PFSK-1 (cell line): ENCODE measurements around the gene CBR3.

Experiments
- FOXP2 ChIP-seq: optimal IDR thresholded peaks from 2 replicates; pipeline ENCODE3; 2011; ENCODE audit warnings: borderline replicate concordance, control low read depth, inconsistent platforms; ENCODE audit not compliant: insufficient read depth; ENCODE audit errors: extremely low read length, extremely low read depth
- POLR2AphosphoS5 ChIP-seq: IDR thresholded peaks from 2 replicates; pipeline ENCODE4 v1.6.1; 2012; ENCODE audit warnings: low read depth, mild to moderate bottlenecking, control low read depth, low read length, moderate library complexity
- SIN3A ChIP-seq: IDR thresholded peaks from 2 replicates; pipeline ENCODE4 v1.6.1; 2012; ENCODE audit warnings: mild to moderate bottlenecking, low read length, moderate library complexity, borderline replicate concordance; ENCODE audit not compliant: insufficient read depth
- TAF1 ChIP-seq: IDR thresholded peaks from 2 replicates; pipeline ENCODE4 v1.6.1; 2012; ENCODE audit warnings: low read length, control low read depth, borderline replicate concordance; ENCODE audit not compliant: insufficient read depth
- TF ChIP-seq, protein P1 (sequence below), 2 experiments: IDR thresholded peaks; 2 replicates each; pipeline versions ENCODE4 v1.6.1 to v1.8.0; 2011 to 2012; ENCODE audit warnings: low read depth in 2 of 2, low read length in 2 of 2, control low read depth in 1 of 2, inconsistent platforms in 1 of 2, mild to moderate bottlenecking in 1 of 2, moderate library complexity in 1 of 2; ENCODE audit not compliant: insufficient read depth in 1 of 2

The CBR3 gene

DNA sequence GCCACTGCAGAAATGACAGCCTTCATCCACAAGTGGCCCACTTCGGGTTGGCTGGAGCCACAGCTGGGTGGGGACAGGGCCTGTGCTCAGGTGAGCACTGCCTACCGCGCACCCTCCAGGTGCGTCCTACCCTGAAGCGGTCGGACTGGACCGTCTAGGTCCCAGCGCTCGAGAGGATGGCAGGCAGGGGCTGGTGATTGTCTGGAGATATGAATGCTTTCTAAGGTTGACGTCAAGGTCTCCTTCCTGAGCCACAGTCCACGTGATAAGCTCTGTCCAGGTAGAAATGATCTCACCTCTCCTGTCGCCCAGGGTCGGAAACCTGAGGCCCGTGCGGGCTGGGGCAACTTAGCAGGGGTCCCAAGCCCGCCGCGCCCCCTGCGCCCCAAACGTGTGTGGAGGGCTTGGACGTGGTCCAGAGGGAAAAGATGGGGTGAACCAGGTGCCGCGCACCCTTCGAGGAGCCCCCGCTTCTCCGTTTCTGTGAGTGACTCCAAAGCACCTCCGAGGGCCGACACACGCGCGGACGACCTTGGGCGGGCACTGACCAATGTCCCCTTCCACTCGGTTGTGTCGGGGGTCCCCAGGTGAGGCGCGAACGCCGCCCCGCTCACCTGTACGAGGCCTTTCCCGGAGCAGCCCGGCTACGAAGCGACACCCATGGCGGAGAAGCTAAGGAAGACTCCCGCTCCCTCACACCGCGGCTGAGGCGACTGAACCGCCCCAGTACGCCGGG lies 20.9 kb downstream of the CBR3 start:
- TF ChIP-seq POLR2AphosphoS5 (peak; percentile 17; the same call in 1 of the 2 replicates), SIN3A (no peak), TAF1 (no peak), FOXP2 (no peak)
- TF ChIP-seq, protein P1, sequence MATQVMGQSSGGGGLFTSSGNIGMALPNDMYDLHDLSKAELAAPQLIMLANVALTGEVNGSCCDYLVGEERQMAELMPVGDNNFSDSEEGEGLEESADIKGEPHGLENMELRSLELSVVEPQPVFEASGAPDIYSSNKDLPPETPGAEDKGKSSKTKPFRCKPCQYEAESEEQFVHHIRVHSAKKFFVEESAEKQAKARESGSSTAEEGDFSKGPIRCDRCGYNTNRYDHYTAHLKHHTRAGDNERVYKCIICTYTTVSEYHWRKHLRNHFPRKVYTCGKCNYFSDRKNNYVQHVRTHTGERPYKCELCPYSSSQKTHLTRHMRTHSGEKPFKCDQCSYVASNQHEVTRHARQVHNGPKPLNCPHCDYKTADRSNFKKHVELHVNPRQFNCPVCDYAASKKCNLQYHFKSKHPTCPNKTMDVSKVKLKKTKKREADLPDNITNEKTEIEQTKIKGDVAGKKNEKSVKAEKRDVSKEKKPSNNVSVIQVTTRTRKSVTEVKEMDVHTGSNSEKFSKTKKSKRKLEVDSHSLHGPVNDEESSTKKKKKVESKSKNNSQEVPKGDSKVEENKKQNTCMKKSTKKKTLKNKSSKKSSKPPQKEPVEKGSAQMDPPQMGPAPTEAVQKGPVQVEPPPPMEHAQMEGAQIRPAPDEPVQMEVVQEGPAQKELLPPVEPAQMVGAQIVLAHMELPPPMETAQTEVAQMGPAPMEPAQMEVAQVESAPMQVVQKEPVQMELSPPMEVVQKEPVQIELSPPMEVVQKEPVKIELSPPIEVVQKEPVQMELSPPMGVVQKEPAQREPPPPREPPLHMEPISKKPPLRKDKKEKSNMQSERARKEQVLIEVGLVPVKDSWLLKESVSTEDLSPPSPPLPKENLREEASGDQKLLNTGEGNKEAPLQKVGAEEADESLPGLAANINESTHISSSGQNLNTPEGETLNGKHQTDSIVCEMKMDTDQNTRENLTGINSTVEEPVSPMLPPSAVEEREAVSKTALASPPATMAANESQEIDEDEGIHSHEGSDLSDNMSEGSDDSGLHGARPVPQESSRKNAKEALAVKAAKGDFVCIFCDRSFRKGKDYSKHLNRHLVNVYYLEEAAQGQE (IDR thresholded peaks at IDR 0.05; ENCODE audit: insufficient read depth in 1 of 2, low read depth in 2 of 2, low read length in 2 of 2): no peak

DNA sequence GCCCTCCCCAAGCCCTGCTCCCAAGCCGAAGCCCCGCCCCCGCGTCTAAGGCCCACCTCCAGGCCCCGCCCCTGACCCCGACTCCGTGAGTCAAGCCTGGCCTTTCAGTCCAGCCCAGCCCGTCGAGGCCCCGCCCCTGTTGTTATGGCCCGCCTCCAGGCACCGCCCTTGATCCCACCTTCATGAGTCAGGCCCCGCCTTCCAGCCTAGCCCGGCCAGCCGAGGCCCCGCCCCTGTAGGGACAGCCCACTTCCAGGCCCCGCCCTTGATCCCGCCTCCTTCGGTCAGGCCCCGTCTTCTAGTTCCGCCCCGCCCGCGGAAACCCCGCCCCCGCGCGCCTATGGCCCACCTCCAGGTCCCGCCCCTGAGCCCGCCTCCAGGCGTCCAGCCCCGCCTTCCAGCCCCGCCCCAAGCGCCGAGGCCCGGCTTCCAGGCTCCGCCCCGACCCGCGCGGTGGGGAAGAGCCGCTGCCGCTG lies 21.5 kb downstream of the CBR3 start:
- TF ChIP-seq SIN3A (no peak), FOXP2 (peak; percentile 43)

DNA sequence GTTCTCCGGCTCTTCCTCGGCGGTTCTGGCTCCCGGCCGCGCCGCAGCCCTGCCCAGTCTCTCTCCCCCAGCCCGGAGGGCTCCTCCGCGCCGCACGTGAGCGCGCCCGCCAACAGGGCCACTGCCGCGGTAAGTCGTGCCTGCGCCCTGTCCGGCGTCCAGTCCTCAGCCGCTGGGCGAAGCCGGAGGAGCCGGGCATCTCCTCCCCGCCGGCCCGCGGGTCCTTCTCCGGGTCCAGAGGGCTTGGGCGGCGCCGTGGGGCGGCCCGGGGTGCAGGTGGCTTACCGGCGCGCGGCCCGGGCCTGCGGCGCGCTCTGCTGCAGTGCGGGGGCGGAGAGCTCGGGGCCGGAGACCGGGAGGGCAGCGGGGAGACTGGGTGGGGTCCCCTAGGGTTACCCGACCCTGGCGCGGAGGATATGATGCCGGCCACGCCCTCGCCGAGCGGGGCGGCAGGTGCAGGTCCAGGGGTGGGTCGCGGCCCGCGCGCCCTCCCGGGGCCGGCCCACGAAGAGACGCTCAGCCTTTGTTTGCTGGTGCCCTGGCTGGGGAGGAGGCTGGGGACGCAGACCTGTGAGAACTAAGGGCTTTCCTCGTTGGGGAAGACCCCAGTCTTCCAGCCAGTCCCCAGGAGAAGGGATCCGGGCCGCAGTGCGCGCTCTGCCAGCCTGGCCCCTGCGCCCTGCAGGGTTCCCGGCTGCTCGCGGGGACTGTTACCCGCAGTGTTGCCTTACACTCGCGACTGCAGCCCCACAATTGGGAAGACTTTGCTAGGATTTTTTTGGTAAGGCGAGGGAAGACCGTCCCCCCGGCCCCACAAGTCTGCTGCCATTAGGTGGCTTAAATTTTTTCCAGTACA lies 22.2 kb downstream of the CBR3 start, which contains the start of gene DOP1B:
Gene DOP1B, plus strand, starts transcription at position 10 of the 856 bp plus-strand sequence. CDS start 7,910 bp downstream, outside the sequence.
- TF ChIP-seq FOXP2 (no peak), TAF1 (0 out of 2 replicates have a peak, but pooled peaks have one; percentile 23), SIN3A (no peak), POLR2AphosphoS5 (peak; percentile 47)
- TF ChIP-seq, protein P1 (IDR thresholded peaks at IDR 0.05; ENCODE audit: insufficient read depth in 1 of 2, low read depth in 2 of 2, low read length in 2 of 2): no peak

DNA sequence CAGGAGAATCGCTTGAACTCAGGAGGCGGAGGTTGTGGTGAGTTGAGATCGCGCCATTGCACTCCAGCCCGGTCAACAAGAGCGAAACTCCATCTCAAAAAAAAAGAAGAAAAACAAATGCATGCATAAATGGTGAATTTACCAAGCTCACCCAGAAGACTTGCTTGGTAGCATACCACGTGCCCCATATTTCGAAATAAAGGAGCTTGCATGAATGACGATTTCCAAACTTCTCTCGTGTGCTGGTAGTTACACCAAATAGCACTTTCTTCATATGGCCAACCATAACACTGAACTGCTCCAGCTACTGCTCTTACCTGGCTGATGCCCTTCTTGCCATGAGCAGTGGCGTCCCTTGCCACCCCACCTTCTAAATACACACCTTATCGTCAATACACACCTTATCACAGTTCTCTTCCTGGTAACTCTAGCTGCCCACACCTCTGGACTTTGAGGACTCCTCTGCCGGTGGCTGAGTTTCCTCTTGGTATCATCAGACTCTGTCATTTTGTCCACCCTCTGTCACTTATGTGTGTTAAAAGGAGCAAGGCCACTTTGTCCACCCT lies 24.6 kb downstream of the CBR3 start:
- no peak for TF ChIP-seq SIN3A
- no peak for TF ChIP-seq FOXP2
- TF ChIP-seq, protein P1 (IDR thresholded peaks at IDR 0.05; ENCODE audit: insufficient read depth in 1 of 2, low read depth in 2 of 2, low read length in 2 of 2): no peak
- no peak for TF ChIP-seq TAF1

DNA sequence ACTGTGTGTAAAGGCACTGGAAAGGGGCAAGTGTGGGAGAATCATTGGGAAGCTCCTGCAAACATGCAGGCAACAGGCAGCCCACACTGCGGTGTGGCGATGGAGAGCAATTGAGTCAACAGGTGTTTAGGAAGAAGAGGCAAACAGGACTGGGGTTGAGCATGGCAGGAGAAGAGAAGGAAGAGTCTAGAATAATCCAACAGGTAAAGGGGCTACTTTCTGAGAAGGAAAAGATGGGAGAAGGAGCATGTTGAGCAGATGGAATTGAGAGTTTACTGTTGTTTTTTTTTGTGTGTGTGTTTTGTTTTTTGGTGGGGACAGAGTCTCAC lies 25.9 kb downstream of the CBR3 start:
- TF ChIP-seq SIN3A: no peak
- TF ChIP-seq, protein P1 (IDR thresholded peaks at IDR 0.05; ENCODE audit: insufficient read depth in 1 of 2, low read depth in 2 of 2, low read length in 2 of 2): no peak
- no peak for TF ChIP-seq TAF1
- no peak for TF ChIP-seq POLR2AphosphoS5
- no peak for TF ChIP-seq FOXP2
